KG1 (cell line): Measurements from ENCODE around the gene CTF1.
"Not testable (repeated sequence)": the region's sequence is repeated elsewhere in the genome, so short reads cannot be mapped to it uniquely, and the experiment has no call there.

Experiments
- DNase-seq: peaks from one replicate; lab custom pipeline; 2025; lab: John Stamatoyannopoulos, UW

Gene CTF1

GRCh38 chr16:30896261-30896888 is at the start of gene CTF1:
Gene CTF1 (plus strand): TSS chr16:30896614. CDS start chr16:30896644, 30 bp downstream.
- no peak for DNase-seq

GRCh38 chr16:30846649-30847402 is 49.6 kb upstream of the CTF1 start:
- no peak for DNase-seq

- DNase-seq, result no peak
Measured at GRCh38 chr16:30850246-30850645, 46.2 kb upstream of the CTF1 start.

GRCh38 chr16:30853758-30854157 is 42.7 kb upstream of the CTF1 start:
- DNase-seq, result no peak

GRCh38 chr16:30858111-30858495 is 38.3 kb upstream of the CTF1 start:
- DNase-seq, result no peak

GRCh38 chr16:30858829-30859423 is 37.5 kb upstream of the CTF1 start:
- no peak for DNase-seq

GRCh38 chr16:30860729-30861128 is 35.7 kb upstream of the CTF1 start:
- not testable (repeated sequence) for DNase-seq

- not testable (repeated sequence) for DNase-seq
Measured at GRCh38 chr16:30863178-30863577, 33.2 kb upstream of the CTF1 start.

- no peak for DNase-seq
Measured at GRCh38 chr16:30866031-30866430, 30.4 kb upstream of the CTF1 start.

GRCh38 chr16:30867747-30868146 is 28.7 kb upstream of the CTF1 start:
- no peak for DNase-seq

- DNase-seq, result no peak
Measured at GRCh38 chr16:30870904-30871303, 25.5 kb upstream of the CTF1 start.

GRCh38 chr16:30874244-30874820 is 22.1 kb upstream of the CTF1 start:
- no peak for DNase-seq

GRCh38 chr16:30874821-30875717 is 21.3 kb upstream of the CTF1 start:
- DNase-seq, result peak; percentile 81

- no peak for DNase-seq
Measured at GRCh38 chr16:30875871-30876801, 20.3 kb upstream of the CTF1 start.

- DNase-seq, result no peak
Measured at GRCh38 chr16:30876867-30877266, 19.5 kb upstream of the CTF1 start.

GRCh38 chr16:30882429-30883310 is 13.7 kb upstream of the CTF1 start:
- no peak for DNase-seq

GRCh38 chr16:30884760-30885159 is 11.7 kb upstream of the CTF1 start:
- DNase-seq, result no peak

- DNase-seq, result no peak
Measured at GRCh38 chr16:30885196-30885595, 11.2 kb upstream of the CTF1 start.

GRCh38 chr16:30886145-30886544 is 10.3 kb upstream of the CTF1 start:
- no peak for DNase-seq

- DNase-seq, result no peak
Measured at GRCh38 chr16:30887927-30888326, 8.5 kb upstream of the CTF1 start.
